Inflammatory macrophage treated with lipopolysaccharide for 4 hours (primary cell): Measurements from ENCODE around the gene PIGX.
A peak's percentile ranks its signal among the peaks of the same experiment; 100 is the strongest.
"Not testable (repeated sequence)": the region's sequence is repeated elsewhere in the genome, so short reads cannot be mapped to it uniquely, and the experiment has no call there.

Experiments
- DNase-seq: peaks from one replicate; pipeline ENCODE4 v3.0.0-alpha.2; 2020

Gene PIGX

GRCh38 chr3:196706327-196706726 lies 5.8 kb upstream of the PIGX start:
- DNase-seq, result peak; percentile 21

DNA sequence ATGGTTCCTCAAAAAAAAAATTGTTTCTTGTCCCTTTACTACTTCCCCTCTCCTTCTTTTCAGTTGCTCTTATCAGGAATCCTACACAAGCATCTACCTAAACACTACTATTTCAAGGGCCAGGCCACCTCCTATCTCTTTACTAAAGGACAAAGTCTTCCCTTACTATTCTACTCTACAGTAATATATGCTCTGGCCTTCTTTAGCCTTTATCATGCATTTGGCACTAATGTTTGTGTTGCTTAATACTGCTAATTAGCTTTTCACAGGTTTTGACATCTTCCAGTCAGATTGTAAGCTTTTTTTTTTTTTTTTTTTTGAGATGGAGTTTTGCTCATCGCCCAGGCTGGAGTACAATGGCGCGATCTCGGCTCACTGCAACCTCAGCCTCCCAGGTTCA lies 5.4 kb upstream of the PIGX start:
- DNase-seq, result no peak

DNA sequence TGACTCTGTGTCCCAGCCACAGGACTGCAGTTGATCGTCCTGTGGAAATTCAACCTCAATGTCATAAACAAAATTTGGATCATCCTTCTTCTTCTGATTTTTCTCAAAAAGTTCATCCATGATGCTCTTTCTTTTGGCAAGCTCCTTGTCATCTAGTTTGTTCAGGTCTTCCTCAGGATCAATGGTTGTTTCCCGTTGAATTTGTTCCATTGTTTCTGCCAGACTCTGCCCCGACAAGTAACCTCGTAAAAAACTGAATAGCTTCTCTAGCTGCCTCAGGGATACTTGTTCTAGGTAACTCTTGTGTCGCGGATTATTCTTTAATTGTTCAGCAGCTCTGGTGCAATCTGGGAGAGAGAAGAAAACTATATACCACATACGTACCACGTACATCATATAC lies 4.6 kb upstream of the PIGX start:
- DNase-seq, result no peak

GRCh38 chr3:196708467-196708866 lies 3.7 kb upstream of the PIGX start:
- DNase-seq, result no peak

GRCh38 chr3:196712514-196713413 lies 587 bp downstream of the PIGX start:
- DNase-seq, result peak; percentile 60

DNA sequence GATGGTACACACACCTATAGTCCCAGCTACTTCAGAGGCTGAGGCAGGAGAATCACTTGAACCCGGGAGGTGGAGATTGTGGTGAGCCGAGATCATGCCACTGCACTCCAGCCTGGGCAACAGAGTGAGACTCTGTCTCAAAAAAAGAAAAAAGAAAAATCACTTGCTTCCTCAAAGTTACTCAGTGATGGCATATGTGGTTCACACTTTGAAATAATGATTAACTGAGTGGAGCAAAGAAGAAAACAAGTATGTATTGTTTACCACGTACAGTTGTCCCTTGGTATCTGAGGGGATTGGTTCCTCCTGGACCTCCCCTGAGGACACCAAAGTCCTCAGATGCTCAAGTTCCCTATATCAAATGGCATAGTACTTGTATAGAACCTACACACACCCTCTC lies 5.0 kb downstream of the PIGX start:
- DNase-seq, result not testable (repeated sequence)

GRCh38 chr3:196721097-196721496 lies 8.9 kb downstream of the PIGX start:
- no peak for DNase-seq

- no peak for DNase-seq
Observed at GRCh38 chr3:196726788-196727675, 14.9 kb downstream of the PIGX start.

DNA sequence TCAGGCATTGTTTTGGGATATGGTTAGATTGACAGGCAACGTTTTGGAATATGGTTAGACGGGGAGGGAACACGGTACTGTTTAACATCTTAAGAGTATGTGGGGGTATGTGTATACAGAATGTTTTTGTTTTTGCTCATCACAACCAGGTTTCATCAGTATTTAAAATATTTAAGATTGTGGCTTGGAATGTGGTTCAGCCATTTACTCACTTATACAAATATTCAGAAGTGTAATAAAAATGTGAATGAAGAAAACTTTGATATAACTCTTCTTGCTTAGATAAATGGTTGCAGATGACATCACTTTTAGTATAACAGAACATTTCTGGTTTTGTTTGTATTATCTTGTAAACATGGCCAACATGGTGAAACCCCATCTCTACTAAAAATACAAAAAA lies 23.6 kb downstream of the PIGX start:
- no peak for DNase-seq

- DNase-seq, result peak; percentile 27
Observed at GRCh38 chr3:196736670-196737374, 24.6 kb downstream of the PIGX start.

DNA sequence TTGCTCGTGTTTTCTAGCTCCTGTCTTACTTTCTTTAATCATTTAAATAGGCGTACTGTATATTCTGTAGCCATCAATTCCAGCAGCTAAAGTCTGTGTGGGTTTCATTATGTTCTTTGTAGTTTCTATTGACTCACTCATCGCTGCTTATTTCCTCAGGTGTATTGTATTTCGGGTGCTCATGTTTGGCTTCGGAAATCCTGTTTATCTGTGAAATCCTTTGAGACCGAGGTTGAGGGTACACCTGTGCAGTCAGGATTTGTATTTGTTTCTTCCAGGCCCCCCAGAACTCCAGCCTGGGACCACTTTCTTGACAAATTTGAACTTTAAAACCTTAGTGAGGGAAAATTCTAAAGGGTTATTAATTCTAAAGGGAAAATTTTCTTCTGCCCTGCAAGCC lies 25.5 kb downstream of the PIGX start:
- DNase-seq, result no peak

- DNase-seq, result peak; percentile 94
Observed at GRCh38 chr3:196739671-196740480, 27.7 kb downstream of the PIGX start, which contains the start of gene PAK2. Gene PAK2 (plus strand): TSS chr3:196739857. CDS start chr3:196782647, 42,790 bp downstream.

GRCh38 chr3:196740481-196741248 lies 28.5 kb downstream of the PIGX start:
- peak; percentile 38 for DNase-seq

- no peak for DNase-seq
Observed at GRCh38 chr3:196741249-196741889, 29.2 kb downstream of the PIGX start.

DNA sequence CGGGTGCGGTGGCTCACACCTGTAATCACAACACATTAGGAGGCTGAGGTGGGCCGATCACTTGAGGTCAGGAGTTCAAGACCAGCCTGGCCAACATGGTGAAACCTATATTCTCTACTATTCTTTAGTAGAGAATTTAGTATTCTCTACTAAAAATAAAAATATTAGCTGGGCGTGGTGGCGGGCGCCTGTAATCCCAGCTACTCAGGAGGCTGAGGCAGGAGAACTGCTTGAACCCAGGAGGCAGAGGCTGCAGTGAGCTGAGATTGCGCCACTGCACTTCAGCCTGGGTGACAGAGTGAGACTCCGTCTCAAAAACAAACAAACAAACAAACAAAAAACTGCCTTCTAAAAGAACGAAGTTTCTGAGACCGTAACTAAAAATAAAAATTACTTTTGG lies 31.4 kb downstream of the PIGX start:
- DNase-seq, result not testable (repeated sequence)

- peak; percentile 55 for DNase-seq
Observed at GRCh38 chr3:196749125-196749524, 36.9 kb downstream of the PIGX start.

DNA sequence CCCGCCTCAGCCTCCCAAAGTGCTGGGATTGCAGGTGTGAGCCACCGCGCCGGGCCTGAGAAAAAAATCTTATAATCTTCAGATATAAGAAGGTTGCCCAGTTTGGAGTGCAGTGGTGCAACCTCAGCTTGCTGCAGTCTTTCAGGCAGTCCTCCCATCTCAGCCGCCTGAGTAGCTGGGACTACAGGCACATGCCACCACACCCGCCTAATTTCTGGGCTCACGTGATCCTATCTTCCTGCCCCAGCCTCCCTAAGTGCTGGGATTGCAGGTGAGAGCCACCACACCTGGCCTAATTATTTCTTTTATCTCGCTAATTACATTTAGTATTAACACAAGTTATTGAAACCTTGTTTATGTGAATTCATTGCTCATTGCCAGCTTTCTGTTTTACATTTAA lies 41.0 kb downstream of the PIGX start:
- DNase-seq, result no peak

DNA sequence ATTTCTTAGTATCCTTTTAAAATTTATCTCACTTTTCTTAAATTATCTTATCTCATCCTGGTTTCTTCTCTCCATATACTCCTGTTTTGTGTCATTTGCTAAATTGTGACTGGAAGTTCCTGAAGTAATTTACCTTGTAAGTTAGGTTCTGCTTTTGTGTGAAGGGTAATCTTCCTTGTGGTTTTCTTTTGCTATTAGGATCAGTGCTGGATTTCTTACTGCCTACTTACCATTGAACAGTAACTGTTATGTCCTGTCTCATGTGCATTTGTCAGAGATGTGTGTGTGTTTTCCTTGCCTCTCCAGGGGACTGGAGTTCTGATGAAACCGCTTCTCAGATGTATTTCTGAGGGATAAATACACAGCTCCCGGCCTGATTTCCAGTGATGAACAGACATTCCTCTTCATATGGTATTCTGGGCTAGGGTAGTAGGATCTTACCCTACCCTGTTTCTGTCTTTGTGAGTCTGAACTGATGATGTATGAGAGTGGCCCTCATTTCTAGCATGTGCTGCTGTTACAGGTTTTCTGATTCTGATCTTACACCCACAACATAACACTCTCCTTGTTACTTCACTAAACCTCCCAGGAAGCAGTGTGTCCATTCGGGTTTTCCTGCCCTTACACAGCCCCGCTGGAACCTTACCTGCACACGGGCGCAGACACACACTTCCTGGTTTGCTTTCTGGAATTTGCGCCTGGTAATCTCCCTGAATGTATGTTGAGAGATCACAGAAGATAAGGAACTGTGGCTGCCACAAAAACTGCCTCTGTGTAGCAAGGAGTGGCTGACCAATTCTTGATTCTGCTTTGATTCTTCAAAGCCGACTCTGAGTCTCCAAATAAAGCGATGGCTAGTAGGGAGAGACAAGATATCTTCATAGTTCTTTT lies 42.2 kb downstream of the PIGX start:
- no peak for DNase-seq

GRCh38 chr3:196756732-196757131 lies 44.6 kb downstream of the PIGX start:
- DNase-seq, result no peak
